GM23248 (cell line): ENCODE data around the gene SLC19A1.

Experiments used
- EZH2 ChIP-seq: fragments of 200-600 bp; sonication (generic); IDR thresholded peaks from 2 replicates; pipeline ENCODE4 v1.6.1; 2018; ENCODE audit warnings: antibody characterized with exemption, mild to moderate bottlenecking; ENCODE audit not compliant: insufficient read depth, poor library complexity, severe bottlenecking
- EZH2phosphoT487 ChIP-seq: fragments of 200-600 bp; sonication (generic); IDR thresholded peaks from 2 replicates; pipeline ENCODE4 v1.6.1; 2018; ENCODE audit warnings: antibody characterized with exemption, moderate library complexity, mild to moderate bottlenecking, low read depth; ENCODE audit not compliant: insufficient read depth

DNA sequence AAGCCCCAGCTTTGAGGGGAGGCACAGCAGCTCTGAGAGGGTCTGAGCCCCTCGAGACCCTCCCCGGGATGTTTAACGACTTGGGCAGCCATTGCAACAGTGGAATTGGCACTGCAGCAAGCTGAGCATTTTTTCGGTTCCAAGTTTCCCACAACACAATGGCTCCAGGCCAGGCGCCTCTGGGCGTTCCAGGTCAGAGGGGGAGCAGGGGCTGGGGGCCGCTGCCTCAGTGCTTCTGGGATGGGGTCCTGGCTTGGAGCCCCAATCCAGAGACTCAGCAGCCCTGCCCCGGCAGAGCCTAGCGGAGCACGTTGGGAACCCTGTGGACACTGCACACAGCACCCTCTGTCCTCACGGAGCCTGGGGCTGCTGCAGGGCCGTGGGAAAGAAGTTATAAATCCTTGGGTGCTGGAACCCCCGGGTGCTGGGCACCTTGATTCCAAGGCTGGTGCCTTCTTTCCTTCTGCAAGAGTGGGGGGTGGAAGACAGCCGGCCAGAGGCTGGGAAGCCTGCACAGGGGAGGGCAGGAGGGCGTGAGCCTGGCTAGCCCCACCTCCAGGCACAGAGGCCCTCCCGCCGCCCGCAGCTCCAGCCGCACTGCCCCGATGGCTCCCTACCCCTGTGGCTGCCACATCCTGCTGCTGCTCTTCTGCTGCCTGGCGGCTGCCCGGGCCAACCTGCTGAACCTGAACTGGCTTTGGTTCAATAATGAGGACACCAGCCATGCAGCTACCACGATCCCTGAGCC lies 87.1 kb downstream of the SLC19A1 start:
- no peak for TF ChIP-seq EZH2
- TF ChIP-seq EZH2phosphoT487, result no peak
